BJ (cell line): ENCODE data around the gene DPYD. TPM values are rescaled to one million over a fixed set of nuclear protein-coding genes. Genes with fewer than 3 reads are reported as not detected.

Experiments
- CTCF ChIA-PET: fragments of 350-600 bp; formaldehyde crosslinking; extraction: SDS; loops from one replicate; lab custom pipeline; 2021; ENCODE audit warnings: antibody characterized with exemption, inconsistent platforms; lab: Yijun Ruan, JAX
- POLR2A ChIA-PET: fragments of 300-600 bp; sonication (Branson Sonifier 250); formaldehyde crosslinking; extraction: SDS; loops from one replicate; lab custom pipeline; 2021; ENCODE audit warnings: antibody characterized with exemption; lab: Charles Lee
- DNase-seq: peaks from one replicate; pipeline ENCODE4 v3.0.0-alpha.2; 2011; ENCODE audit warnings: low read depth
- H3K27me3 ChIP-seq: 2 replicates; pipeline ENCODE4 v1.6.0; 2011; ENCODE audit warnings: low read length; ENCODE audit not compliant: control insufficient read depth, insufficient read depth
- H3K36me3 ChIP-seq: 2 replicates; pipeline ENCODE4 v1.5.1; 2011; ENCODE audit warnings: low read length; ENCODE audit not compliant: control insufficient read depth, insufficient read depth
- H3K4me3 ChIP-seq: 2 replicates; pipeline ENCODE4 v1.5.1; 2011; ENCODE audit warnings: low read depth, mild to moderate bottlenecking, control low read depth, low read length
- CTCF ChIP-seq: IDR thresholded peaks from 2 replicates; pipeline ENCODE4 v1.5.1; 2011; ENCODE audit warnings: low read depth, mild to moderate bottlenecking, control low read depth, inconsistent platforms, low read length, moderate library complexity; ENCODE audit not compliant: insufficient read depth
- polyA plus RNA-seq: library from polyadenylated mRNA; depleted of rRNA; stranded (reverse); fragments of >200 nt; gene quantifications from 2 replicates; pipeline ENCODE4 v1.2.3, GENCODE V29; 2011

Gene DPYD
- polyA plus RNA-seq, 1 experiment = 13.1 TPM

DNA sequence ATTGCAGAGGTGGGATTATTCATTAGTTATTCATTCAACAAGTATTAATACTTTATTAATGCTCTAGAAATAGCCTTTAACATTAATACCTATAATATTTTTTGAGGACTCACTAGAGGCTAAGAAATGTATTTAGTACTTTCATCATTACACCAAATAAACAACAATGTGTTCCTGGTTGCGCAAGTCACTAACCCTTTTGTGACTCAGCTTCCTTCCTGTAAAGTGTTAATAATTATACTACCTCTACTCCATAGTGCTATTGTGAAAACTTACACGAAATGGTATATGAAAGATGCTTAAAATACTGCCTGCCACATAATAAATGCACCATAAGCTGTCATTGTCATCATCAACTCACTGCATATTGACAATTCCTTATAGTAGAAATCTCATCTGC lies 431.0 kb downstream of the DPYD start:
- DNase-seq = no peak
- no peak for TF ChIP-seq CTCF
- POLR2A ChIA-PET = no interaction called here
- Histone ChIP-seq H3K27me3 (no peaks in the 10 kb centered on the region), H3K4me3 (no peak overlapping the region), H3K36me3 (no peaks in the 10 kb centered on the region)
- CTCF ChIA-PET = interaction anchor here (0.5 to 1.4 kb wide), 2 partner anchors 25 to 80 kb away, joined by 4 to 5 read pairs; no protein-coding TSS in a partner anchor

DNA sequence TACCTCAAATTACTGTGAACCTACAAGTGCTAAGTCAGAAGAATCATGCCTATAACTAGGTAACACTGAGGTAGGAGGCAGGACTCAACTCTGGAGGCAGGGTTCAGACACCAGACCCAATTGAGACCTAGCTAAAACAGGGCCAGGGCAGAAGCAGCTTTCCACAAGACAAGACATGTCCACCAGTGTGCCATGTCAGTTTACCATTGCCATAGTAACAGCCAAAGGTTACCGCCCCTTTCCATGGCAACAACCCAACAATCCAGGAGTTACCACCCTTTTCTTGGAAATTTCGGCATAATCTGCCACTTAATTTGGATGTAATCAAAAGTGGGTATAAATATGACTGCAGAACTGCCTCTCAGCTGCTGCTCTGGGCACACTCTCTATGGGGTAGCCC lies 432.3 kb downstream of the DPYD start:
- TF ChIP-seq CTCF = no peak
- H3K36me3 ChIP-seq = no peaks in the 10 kb centered on the region
- no peaks in the 10 kb centered on the region for H3K27me3 ChIP-seq
- ChIA-PET CTCF (interaction anchor here (1.0 to 1.4 kb wide), 2 partner anchors 24 to 350 kb away, joined by 3 to 4 read pairs; no protein-coding TSS in a partner anchor), POLR2A (no interaction called here)
- DNase-seq = no peak
- no peak overlapping the region for H3K4me3 ChIP-seq

DNA sequence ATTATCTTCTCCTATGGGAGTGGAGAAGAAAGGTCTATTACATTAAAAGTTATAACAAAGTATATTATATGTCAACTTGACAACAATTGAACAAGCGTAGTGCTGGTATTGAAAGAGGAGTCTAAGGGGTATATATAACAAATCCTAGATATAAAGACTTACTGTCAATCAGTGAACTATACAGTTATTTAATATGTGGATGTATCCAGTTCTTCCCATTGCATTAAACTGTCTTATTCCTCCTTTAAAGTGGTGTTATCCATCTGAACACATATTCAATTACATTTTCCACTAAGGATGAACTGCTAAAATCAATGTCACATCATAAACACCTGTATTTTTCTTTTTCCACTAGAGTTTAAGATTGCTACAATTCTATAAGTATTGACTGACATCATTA lies 438.8 kb downstream of the DPYD start:
- CTCF ChIA-PET = no interaction called here
- Histone ChIP-seq H3K4me3 (no peak overlapping the region), H3K27me3 (no peaks in the 10 kb centered on the region), H3K36me3 (no peaks in the 10 kb centered on the region)
- DNase-seq = no peak
- no peak for TF ChIP-seq CTCF
- POLR2A ChIA-PET = no interaction called here

- POLR2A ChIA-PET = no interaction called here
- Histone ChIP-seq H3K36me3 (no peaks in the 10 kb centered on the region; the same call in 1 of the 2 replicates), H3K27me3 (no peaks in the 10 kb centered on the region), H3K4me3 (no peak overlapping the region)
- no peak for TF ChIP-seq CTCF
- DNase-seq = no peak
- CTCF ChIA-PET = no interaction called here
Observed at GRCh38 chr1:97467445-97467844, 453.4 kb downstream of the DPYD start.

DNA sequence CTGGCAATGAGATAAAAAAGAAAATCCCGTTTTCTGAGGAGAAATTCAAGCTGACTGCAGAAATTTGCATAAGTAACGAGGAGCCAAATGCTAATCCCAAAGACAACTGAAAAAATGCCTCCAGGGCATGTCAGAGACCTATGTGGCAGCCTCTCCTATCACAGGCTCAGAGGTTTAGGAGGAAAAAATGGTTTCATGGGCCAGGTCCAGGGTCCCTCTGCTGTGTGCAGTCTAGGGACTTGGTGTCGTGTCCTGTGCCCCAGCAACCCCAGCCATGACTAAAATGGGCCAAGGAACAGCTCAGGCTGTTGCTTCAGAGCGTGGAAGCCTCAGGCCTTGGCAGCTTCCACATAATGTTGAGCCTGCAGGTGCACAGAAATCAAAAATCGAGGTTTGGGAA lies 456.5 kb downstream of the DPYD start:
- H3K36me3 ChIP-seq = no peaks in the 10 kb centered on the region; the same call in 1 of the 2 replicates
- H3K4me3 ChIP-seq = no peak overlapping the region
- H3K27me3 ChIP-seq = no peaks in the 10 kb centered on the region
- POLR2A ChIA-PET = no interaction called here
- TF ChIP-seq CTCF = no peak
- DNase-seq = no peak
- CTCF ChIA-PET = interaction anchor here (1.4 kb wide), 1 partner anchor 25 kb away, joined by 4 read pairs; no protein-coding TSS in a partner anchor
